Left lung (tissue), 10 donors: ENCODE results near the gene FRZB. TPM values are rescaled to one million over a fixed set of nuclear protein-coding genes. Genes with fewer than 3 reads are reported as not detected.

Experiments
- ATAC-seq: fragments of 200-7000 bp; cut with Tn5 transposase; one replicate; pipeline ENCODE4 v1.9.1; 2020; ENCODE audit warnings: moderate library complexity
- DNase-seq, 4 donors: peaks; one replicate each; pipeline ENCODE4 v3.0.0-alpha.2; 2013 to 2020
- H3K27ac ChIP-seq, 2 donors: fragments of 200-600 bp; sonication (generic) in 1 of 2; one replicate each; pipeline versions ENCODE4 v1.5.0 to v1.8.0; 2020 to 2021
- H3K27me3 ChIP-seq, 2 donors: fragments of 200-600 bp; sonication (generic) in 1 of 2; one replicate each; pipeline versions ENCODE4 v1.5.0 to v1.8.0; 2020 to 2021
- H3K36me3 ChIP-seq, 2 donors: fragments of 200-600 bp; sonication (generic) in 1 of 2; one replicate each; pipeline versions ENCODE4 v1.5.0 to v1.8.0; 2020 to 2021
- H3K4me1 ChIP-seq, 2 donors: fragments of 200-600 bp; one replicate each; pipeline ENCODE4 v1.8.0; 2021
- H3K4me3 ChIP-seq, 2 donors: fragments of 200-600 bp; sonication (generic) in 1 of 2; one replicate each; pipeline versions ENCODE4 v1.5.0 to v1.8.0; 2020 to 2021; ENCODE audit warnings: mild to moderate bottlenecking in 1 of 2
- H3K9me3 ChIP-seq, 2 donors: fragments of 200-600 bp; sonication (generic) in 1 of 2; one replicate each; pipeline versions ENCODE4 v1.5.0 to v1.8.0; 2020 to 2021
- intact Hi-C, 2 donors: fragments of 100-400 bp; cut with DNase I; formaldehyde crosslinking; loops; one replicate each; pipeline versions ENCODE4 v1.11.2 to v1.14.2; 2022
- polyA plus RNA-seq, 6 donors: library from polyadenylated mRNA; unstranded; fragments of 120-200 nt; gene quantifications; one replicate each; pipeline ENCODE4 v1.2.1, GENCODE V29; 2013; ENCODE audit not compliant: insufficient read length in 6 of 6
- total RNA-seq, 2 donors: library from RNA; stranded (reverse); fragmentation: NEBNext Ultra II Directional; extraction: Animal tissue kit (Norgen Biotek cat#: 25700); gene quantifications; one replicate each; pipeline ENCODE4 v1.2.1, GENCODE V29; 2021
- TF ChIP-seq, protein P1 (sequence below), 2 donors: fragments of 200-600 bp; sonication (generic) in 1 of 2; IDR thresholded peaks; one replicate each; pipeline versions ENCODE4 v1.5.0 to v1.8.0; 2021; ENCODE audit warnings: antibody characterized with exemption in 2 of 2
- donor health status: DM: no; HTN: yes; CAD: no.
- donor health status: DM: no; HTN: no; CAD: no.

The FRZB gene
- total and polyA plus RNA-seq, 8 donors, result 0.76 to 3.8 (median 2.6) TPM

DNA sequence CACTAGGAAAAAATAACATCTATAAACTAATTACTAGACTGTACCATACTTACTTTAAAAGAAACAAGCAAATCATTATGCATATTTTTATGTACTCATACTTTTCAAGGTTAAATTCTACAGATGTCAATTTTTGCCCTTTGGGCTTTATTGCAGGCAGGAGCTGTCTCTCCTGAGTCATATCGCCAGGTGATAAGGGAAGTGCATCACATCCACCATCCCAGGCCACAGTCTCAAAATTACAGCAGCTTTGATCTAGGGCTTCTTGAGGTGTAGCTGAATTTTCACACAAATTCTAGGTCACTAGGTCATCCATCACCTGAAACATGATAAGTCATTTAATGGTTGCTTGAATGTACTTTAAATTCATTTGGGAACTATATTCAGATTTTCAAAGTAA is 38.4 kb upstream of the FRZB start:
- no peak overlapping the region for H3K27ac ChIP-seq
- H3K4me3 ChIP-seq, result no peak overlapping the region
- TF ChIP-seq, protein P1, sequence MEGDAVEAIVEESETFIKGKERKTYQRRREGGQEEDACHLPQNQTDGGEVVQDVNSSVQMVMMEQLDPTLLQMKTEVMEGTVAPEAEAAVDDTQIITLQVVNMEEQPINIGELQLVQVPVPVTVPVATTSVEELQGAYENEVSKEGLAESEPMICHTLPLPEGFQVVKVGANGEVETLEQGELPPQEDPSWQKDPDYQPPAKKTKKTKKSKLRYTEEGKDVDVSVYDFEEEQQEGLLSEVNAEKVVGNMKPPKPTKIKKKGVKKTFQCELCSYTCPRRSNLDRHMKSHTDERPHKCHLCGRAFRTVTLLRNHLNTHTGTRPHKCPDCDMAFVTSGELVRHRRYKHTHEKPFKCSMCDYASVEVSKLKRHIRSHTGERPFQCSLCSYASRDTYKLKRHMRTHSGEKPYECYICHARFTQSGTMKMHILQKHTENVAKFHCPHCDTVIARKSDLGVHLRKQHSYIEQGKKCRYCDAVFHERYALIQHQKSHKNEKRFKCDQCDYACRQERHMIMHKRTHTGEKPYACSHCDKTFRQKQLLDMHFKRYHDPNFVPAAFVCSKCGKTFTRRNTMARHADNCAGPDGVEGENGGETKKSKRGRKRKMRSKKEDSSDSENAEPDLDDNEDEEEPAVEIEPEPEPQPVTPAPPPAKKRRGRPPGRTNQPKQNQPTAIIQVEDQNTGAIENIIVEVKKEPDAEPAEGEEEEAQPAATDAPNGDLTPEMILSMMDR (IDR thresholded peaks at IDR 0.05), result no peak
- H3K9me3 ChIP-seq, result no peaks in the 10 kb centered on the region
- ATAC-seq, result no peak
- intact Hi-C loops, result no loop called here
- H3K27me3 ChIP-seq, result no peaks in the 10 kb centered on the region
- no peak for DNase-seq
- H3K36me3 ChIP-seq, result peaks cover 0 to 2% of the 10 kb centered on the region in 2 donors
- no peaks in the 10 kb centered on the region for H3K4me1 ChIP-seq

DNA sequence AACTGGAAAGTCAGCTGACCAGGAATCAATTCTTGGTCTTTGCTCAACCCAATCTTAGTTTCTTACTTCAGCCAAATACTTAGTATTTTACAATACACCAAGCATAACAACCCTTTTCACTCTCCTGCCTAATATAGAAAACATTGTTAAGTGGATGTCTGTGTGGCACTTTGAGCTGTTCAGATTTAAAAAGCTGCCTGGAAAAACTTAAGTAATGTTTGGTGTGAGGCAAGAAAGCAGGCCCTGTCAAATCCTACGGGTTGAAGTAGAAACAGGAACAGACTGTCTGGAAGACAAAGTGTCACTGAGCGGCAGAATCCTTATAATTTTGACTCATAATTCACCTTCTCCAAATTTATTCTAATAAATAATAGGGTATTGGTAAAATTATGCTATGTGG is 37.1 kb upstream of the FRZB start:
- intact Hi-C loops, result no loop called here
- Histone ChIP-seq H3K27me3 (no peaks in the 10 kb centered on the region), H3K4me1 (no peaks in the 10 kb centered on the region), H3K36me3 (no peaks in the 10 kb centered on the region), H3K27ac (no peak overlapping the region), H3K9me3 (no peaks in the 10 kb centered on the region), H3K4me3 (no peak overlapping the region)
- DNase-seq, result no peak
- TF ChIP-seq, protein P1 (IDR thresholded peaks at IDR 0.05), result no peak
- no peak for ATAC-seq

DNA sequence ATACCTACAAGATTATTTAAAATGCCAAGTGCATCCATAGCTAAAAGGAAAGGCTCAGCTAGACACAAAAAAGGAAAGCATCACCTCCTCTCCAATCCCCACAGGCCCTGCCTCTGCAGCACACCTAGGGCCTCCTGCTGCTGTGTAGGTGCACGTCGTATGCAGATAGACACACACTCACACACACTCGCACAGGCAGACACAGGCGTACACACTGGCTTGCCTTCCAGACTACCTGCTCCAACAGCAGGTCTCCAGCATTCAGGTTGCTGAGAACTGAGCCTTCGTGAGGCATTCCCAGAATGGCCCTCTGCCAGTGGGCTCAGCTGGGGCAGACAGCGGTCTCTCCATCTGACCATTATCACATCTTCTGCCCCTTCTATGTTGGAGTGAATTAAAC is 35.3 kb upstream of the FRZB start:
- H3K27me3 ChIP-seq, result no peaks in the 10 kb centered on the region
- no peaks in the 10 kb centered on the region for H3K36me3 ChIP-seq
- no peaks in the 10 kb centered on the region for H3K9me3 ChIP-seq
- H3K27ac ChIP-seq, result no peak overlapping the region
- TF ChIP-seq, protein P1 (IDR thresholded peaks at IDR 0.05), result no peak
- DNase-seq, result no peak
- H3K4me1 ChIP-seq, result no peaks in the 10 kb centered on the region
- ATAC-seq, result no peak
- intact Hi-C loops, result no loop called here
- no peak overlapping the region for H3K4me3 ChIP-seq

DNA sequence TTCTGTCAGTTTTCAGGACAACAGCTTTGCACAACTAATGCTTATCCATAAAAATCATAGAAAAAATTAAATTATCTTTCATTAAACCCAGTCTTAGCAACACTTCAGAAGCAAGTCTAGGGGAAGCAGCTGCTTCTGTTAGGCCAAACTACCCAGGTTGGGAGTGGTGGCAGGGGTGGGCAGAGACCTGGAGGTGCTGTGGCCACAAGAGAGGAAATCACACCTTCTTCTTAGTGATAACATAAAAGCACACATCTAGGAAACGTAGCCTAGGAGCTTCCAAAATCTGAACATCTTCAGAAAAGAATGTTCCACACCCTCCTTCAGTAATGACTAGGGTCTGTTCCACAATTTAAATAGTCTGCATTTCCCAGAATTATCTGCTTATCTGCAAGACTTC is 32.3 kb upstream of the FRZB start:
- intact Hi-C loops, result no loop called here
- ATAC-seq (no peak), DNase-seq (no peak)
- Histone ChIP-seq H3K27me3 (no peaks in the 10 kb centered on the region), H3K36me3 (no peaks in the 10 kb centered on the region), H3K4me3 (no peak overlapping the region), H3K27ac (no peak overlapping the region), H3K9me3 (no peaks in the 10 kb centered on the region), H3K4me1 (no peaks in the 10 kb centered on the region)
- TF ChIP-seq, protein P1 (IDR thresholded peaks at IDR 0.05), result no peak

DNA sequence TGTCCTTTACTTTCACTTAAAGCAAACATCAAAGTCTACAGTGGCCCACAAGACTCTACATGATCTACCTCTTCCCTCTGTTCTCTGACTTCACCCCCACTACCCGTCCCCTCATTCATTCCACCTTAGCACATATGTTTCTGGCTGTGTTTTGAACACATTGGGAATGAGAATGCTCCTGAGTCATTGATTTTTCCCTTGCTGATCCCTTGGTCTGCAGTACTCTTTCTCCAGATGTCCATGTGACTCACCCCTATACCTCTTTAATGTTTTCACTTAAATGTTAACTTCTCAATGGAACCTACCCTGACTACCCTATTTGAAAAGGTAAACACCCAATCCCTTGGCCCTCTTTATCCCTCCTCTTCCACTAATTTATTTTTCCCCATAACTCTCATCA is 30.7 kb upstream of the FRZB start:
- Histone ChIP-seq H3K27ac (no peak overlapping the region), H3K9me3 (no peaks in the 10 kb centered on the region), H3K27me3 (no peaks in the 10 kb centered on the region), H3K36me3 (no peaks in the 10 kb centered on the region), H3K4me3 (no peak overlapping the region), H3K4me1 (no peaks in the 10 kb centered on the region)
- DNase-seq, result no peak
- TF ChIP-seq, protein P1 (IDR thresholded peaks at IDR 0.05), result no peak
- intact Hi-C loops, result no loop called here
- no peak for ATAC-seq
